Measurements from ENCODE around the gene CCDC126.
A peak's percentile ranks its signal among the peaks of the same experiment; 100 is the strongest.
"Not testable (repeated sequence)": the region's sequence is repeated elsewhere in the genome, so short reads cannot be mapped to it uniquely, and the experiment has no call there.

Gene CCDC126, protein sequence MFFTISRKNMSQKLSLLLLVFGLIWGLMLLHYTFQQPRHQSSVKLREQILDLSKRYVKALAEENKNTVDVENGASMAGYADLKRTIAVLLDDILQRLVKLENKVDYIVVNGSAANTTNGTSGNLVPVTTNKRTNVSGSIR

DNA sequence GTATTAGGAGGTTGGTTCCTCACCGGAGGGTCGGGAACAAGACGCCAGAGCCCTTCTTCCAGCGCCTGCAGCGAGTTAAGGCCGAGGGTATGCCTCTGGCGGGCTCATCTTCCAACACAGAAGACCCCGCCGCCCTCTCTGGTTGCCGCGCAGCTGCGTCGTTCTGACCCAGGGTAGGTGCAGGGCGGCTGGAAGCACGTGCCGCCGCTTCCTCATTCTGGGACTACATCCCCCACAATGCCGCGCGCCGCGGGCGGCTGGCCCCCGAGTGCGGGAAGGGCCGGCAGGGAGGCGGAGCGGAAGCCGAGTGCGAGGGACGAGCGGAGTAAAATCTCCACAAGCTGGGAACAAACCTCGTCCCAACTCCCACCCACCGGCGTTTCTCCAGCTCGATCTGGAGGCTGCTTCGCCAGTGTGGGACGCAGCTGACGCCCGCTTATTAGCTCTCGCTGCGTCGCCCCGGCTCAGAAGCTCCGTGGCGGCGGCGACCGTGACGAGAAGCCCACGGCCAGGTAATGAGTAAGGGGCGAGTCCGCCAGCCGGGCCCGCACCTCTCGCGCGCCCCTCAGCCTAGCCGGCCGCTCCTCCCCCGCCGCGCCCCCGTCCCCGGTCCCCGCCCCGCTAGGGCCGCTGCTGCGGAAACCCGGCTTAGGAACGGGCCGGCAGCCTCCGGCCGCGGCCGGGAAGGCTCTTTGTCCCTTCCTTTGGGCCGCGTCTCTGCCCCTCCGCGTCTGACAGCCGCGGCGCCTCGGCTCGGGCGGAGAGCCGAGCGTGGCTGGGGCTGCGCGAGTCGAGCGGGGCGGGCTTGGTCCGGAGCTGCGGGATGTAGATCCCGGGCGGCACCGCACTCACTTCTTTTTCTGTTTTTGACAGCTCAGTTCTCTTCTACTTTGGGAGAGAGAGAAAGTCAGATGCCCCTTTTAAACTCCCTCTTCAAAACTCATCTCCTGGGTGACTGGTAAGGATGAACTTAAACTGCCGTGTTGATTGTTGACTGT lies at the start of gene CCDC126:
Gene CCDC126 (plus strand): TSS at position 289 of the 998 bp plus-strand sequence. CDS start 13,934 bp downstream, outside the sequence.
- peak; percentile 63 for DNase-seq (ENCODE audit: low read depth)

DNA sequence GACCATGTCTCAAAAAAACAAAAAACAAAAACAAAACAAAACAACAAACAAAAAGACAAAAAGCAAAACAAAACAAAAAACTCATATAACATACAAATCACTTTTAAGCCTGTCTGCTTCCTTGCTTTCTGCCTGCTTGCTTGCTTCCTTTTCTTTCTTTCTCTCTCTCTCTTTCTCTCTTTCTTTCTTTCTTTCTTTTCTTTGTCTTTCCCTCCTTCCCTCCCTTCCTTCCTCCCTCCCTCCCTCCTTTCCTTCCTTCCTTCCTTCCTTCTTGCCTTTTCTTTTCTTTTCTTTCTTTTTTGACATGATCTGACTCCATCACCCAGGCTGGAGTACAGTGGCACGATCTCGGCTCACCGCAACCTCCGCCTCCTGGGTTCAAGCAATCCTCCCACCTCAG lies 49.5 kb upstream of the CCDC126 start:
- DNase-seq (ENCODE audit: low read depth): no peak

DNA sequence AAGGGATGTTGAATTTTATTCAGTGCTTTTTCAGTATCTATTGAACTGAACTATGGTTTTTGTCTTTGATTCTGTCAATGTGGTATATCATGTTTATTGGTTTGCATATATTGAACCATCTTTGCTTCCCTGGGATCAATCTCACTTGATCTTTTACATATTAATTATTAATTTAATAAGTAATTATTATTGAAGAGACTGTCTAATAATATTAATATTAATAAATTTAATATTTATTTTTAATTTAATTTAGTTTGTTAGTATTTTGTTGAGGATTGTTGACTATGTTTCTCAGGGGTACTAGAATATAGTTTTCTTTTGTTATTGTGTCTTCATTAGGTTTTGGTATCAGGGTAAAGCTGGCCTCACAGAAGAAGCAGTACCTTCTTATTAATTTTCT lies 38.9 kb upstream of the CCDC126 start:
- DNase-seq (ENCODE audit: low read depth): no peak

DNA sequence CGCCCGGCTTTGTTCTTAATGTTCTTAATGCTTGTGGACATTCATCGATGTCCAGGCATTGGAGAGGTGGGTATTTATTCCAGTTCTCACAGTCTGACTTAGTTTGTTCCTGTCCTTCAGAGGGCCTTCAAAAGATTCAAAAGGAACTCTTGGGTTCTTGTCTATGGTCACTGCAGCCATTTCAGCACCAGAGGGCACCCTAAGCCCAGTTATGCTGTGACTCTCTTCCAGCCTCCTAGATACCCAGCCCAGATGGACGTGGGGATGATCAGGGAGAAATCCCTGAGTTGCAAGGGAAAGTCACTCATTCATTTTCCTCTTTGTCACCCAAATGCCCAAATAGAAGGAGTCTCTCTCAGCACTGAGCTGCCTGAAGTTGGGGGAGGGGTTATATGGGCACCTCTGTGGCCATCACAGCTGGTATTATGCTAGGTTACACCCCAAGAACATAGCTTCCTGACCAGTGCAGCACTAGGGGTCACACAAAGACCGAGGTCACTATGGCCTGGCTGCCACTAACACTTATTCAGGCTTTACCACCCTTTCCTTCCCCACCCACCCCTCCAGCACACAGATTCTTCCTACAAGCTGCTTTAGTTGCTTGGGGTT lies 26.5 kb upstream of the CCDC126 start:
- peak; percentile 53 for DNase-seq (ENCODE audit: low read depth)

DNA sequence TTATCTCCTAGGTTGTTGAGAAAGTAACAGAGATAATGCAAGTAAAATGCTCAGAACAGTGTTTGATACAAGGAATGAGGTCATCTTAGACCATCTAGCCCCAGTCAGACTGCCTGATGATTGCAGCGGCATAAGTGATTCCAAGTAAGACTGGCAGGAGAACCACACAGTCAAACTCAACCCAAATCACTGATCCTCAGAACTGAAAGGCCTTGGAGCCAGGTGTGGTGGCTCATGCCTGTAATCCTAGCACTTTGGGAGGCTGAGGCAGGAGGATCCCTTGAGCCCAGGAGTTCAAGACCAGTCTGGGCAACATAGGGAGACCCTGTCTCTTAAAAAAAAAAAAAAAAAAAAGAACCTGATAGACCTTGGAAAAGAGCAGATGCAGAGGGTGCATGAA lies 15.2 kb upstream of the CCDC126 start:
- not testable (repeated sequence) for DNase-seq (ENCODE audit: low read depth)

DNA sequence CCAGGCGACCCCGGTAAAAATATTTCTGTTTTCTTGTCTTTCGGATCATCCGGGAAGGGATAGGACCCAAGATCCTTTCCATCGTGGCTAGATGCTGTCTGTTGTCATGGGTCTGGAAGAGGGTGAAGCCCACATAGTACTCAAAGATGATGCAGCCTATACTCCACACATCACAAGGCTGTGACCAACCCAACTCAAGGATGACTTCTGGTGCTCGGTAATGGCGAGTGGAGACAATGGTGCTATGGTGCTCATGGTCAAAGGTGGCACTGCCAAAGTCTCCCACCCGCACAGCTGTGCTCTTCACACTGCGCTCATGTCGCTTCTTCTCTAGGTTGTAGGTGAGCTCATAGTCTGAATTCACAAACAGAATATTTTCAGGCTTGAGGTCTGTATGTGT lies 11.9 kb upstream of the CCDC126 start:
- DNase-seq (ENCODE audit: low read depth): not testable (repeated sequence)

DNA sequence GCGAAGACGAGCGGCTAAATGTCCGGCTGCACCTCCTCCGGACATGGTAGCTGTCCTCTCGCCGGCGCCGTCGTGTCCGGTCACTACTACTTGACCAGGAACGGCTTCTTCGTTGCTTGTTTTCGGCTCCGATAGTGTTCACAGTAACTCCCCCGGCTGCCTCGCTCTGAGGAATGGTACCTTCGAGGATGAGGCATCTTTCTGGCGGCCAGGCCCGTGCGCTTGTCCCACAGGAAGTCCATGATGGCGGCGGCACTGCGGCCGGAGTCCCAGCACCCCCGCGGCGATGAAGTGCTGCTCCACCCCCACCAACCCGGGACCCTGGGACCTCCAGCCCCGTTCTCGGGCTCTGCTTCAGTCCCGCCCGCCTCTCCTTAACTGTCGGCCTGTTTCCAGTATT lies 11.0 kb upstream of the CCDC126 start:
- no peak for DNase-seq (ENCODE audit: low read depth)

DNA sequence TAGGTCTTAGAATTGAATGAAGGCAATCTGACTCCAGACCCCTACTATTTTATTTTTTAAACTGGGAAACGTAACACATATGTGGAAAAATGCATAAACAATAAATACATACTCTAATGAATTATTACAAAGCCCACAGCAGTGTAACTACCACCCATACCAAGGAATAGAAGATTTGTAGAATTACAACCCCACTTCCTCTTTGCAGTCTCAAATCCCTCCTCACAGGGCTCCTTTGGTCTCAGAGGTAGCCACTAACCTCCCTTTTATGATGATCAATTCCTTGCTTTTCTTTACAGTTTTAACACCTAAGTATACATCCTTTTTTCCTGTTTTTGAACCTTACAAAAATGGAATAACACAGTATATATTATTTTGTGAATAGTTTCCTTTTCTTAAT lies 6.7 kb upstream of the CCDC126 start:
- DNase-seq (ENCODE audit: low read depth): no peak

DNA sequence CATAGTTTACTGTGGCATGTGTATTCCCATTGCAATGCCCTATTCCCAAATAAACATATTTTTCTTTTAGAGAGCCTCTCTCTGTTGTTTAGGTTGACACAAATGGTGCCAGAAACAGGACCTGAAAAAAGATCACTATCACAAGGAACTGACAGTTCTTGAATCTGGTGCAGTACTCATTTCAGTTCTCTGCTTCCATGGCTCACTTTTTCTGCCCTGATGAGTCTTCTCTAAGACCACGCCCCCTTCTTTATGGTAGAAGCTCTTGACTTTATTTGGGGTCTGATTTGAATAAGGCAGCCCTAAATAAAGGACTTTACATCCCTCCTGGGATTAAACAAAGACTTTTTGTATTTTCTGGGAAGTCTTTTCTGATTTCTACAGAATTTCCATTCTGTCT lies 3.5 kb upstream of the CCDC126 start:
- no peak for DNase-seq (ENCODE audit: low read depth)

DNA sequence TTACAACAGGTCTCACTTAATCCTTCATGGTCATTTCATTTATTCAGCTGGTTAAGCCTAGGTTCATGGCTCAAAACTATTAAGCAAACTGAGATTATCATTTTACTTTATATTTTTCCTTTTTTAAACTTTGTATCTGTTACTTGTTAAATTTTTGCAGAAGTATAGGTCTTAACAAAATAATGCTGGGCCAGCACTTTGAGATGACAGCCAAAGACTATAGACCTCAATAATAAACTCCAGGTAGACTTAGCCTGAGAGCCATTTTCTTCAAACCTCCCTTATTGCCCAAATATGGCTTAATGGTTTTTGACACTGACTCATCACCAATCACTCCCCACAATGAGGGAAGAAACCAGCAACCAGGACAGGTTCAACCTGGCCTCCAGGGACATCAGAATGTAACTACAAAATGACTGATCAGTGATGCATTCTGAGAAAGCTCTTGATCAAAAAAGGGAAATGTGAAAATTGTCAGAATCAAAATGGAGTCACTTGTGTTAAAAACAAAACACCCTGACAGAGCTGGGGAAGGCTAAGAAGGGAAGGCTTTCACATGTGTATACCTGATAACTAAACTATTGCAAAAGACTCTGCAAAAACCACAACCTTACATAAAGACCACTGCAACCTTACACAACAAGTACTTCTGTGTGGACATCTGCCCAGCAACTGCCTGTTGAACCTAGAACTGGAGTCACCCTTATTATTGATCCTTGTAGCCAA lies 2.1 kb upstream of the CCDC126 start:
- DNase-seq (ENCODE audit: low read depth): no peak

DNA sequence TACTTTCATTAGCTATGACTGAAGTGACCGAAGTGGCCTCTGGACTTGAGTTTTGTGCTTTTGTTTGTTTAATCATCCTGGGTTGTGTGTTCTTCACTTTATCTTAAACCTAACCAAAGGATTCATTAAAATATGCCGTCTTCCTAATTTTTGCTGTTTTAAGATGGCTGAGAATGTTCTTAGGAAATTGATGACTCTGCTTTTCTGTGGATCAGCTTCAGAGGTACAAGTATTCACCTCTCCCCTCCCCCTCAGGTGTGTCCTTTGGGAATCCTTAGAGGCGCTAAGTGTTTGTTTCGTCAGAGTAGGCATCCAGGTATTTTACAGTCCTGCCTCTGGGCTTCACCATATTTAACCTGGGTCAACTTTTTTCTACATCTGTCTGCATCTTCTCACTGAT lies 1.1 kb downstream of the CCDC126 start:
- no peak for DNase-seq (ENCODE audit: low read depth)

DNA sequence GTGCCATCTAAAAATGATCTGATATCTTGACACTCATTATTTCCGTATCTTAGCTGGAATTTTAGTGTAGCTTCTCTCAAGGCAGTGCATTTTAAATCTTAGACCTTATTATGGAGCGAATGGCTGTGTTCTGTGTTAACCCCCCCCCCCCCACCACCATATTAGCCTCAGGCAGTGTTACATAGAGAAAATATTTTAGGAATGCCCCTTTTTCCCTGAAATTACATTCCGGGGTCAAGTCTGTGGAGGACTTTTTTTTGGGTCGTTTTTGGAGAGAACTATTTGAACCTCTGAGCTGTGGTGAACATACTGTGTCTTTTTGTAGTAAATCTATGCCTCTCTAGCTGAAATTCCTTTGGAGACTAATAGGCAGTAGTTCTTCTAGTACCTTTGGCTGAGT lies 3.1 kb downstream of the CCDC126 start:
- DNase-seq (ENCODE audit: low read depth): no peak

DNA sequence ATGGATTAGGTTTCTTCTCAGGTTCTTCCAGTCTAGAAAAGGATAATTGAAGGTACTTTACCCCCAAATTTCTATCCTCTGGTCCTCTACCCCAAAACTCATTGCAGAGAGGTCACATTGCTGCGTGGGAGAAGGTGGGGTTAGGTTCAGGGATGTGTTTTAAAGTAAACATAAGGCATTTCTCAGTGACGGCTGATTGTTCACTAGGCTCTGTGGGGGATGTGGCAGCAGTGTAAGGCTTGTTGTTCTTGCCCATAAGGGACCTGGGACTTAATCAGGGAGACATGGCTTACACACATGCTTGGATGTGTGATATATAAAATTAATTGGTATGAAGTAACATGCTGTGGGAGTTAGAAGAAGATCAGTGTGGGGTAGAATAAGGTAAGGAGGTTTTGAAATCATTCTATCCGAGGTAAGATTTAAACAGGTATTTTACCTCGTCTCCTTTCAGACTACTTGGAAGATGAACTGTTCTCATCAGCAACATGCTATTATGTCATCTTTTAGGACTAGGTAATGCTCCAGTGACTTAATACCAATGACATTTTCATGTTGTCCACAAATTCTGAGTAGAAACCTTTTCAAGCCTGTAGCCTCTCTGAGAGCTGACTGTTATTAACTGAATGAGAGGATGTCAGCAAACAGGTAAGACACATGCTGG lies 6.6 kb downstream of the CCDC126 start:
- no peak for DNase-seq (ENCODE audit: low read depth)

DNA sequence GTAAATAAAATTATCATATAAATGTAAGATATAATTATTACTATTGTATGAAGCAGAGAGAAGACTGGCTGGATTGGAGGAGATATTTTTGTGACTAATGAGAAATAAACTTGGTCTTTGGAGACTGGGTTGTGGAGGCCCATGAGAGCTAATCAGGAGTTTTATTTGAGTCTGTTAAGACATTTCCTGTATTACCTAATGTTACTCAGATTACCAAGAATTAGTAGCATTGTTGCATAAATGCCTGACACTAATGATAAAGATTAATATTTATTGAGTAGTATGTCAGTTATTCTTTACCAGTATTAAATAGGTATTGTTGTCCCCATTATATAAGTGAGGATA lies 7.1 kb downstream of the CCDC126 start:
- no peak for DNase-seq (ENCODE audit: low read depth)

DNA sequence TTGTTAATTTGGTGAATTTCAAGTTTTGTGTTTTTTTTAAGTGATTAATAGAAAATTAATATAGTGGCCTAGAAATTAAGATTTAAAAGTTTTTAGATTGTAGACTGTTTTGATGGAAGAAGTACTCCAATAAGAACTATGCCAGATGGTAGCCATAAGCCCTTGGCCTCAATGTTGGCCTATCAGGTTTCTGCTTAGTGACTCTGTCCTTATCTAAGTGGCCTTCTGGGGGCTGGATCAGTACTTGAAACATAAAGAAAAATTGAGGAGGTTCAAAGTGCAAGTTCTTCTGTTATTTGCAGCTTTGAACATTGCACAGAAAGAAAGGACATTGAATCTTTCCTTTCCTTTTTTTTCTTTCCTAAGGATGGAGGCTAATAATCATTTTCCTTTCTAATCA lies 9.9 kb downstream of the CCDC126 start:
- no peak for DNase-seq (ENCODE audit: low read depth)

DNA sequence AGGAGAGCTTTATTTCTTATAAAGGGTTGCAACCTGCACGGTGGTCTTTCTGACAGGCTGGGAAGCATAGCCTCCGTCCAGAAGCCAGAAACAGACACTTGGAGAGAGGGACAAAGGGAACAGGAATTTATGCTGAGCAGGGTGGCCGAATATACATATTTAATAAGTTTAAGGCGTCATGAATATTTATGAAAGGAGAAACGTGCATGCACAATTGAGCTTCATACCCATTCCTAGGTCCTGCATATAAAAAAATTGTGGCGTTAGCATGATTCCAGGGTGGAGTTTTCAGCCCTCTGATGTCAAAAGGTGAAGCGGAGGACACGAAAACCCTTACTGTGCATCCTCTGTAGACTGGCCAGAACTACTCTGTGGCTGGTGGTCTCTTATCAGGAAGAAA lies 10.7 kb downstream of the CCDC126 start:
- DNase-seq (ENCODE audit: low read depth): no peak

DNA sequence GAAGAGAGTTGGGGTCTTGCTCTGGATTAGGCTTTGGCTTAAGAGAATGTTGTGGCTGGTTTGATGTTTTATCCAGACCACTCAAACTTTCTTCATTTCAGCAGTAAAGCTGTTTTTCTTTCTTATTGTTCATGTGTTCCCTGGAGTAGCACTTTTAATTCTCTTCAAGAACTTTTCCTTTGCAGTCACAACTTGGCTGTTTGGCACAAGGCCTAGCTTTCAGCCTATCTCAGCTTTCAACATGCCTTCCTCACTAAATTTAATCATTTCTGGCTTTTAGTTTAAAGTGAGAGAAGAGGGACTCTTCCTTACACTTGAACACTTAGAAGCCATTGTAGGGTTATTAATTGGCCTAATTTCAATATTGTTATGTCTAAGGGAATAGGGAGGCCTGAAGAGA lies 18.1 kb downstream of the CCDC126 start:
- DNase-seq (ENCODE audit: low read depth): no peak

DNA sequence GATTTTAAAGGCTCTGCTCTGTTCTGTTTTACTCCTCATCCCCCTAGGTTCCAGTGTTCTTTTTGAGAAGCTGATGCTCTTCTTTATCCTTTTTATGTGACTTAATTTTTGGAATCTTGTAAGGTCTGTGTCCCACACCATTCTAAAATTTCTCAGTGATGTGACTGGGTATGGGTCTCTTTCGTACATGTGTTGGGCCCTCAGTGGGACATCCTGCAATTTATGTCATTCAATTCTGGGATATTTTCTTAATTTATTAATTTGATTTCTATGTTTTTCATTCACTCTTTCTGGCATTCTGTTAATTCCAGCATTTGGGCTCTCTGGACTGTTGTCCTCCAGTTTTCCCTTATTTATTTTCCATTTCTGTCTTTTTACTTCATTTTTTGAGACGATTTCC lies 19.4 kb downstream of the CCDC126 start:
- no peak for DNase-seq (ENCODE audit: low read depth)

DNA sequence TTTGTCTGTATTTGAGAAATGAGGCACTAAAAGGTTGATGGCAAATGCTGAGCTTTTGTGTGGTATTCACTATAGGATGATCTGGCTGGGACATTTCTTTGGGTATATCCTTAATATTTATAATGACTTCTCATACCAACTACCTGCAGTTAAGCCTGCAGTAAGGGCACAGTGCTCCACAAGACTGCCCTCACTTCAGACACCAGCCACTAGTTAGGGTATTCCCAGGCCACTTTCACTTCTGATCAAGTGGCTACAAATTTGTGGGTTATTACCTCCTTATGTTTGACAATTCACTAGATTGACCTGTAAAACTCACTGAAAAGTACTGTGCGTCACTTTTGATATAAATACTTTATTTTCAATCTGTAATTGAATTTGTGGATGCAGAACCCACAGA lies 20.3 kb downstream of the CCDC126 start:
- no peak for DNase-seq (ENCODE audit: low read depth)

DNA sequence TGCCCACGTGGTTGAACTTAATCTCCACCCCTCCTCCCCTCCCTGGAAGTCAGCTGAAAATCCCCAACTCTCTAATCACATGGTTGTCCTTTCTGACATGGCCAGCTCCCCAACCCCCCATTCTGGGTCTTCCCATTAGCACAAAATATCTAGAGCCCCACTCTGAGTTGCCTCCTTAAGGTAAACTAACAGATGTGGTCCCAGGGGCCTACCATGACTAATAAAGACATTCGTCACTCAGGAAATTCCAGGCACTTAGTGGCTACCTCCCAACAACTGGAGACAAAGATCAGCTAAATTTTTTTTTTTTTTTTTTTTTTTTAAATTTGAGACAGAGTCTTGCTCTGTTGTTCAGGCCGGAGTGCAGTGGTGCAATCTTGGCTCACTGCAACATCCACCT lies 21.1 kb downstream of the CCDC126 start:
- no peak for DNase-seq (ENCODE audit: low read depth)

DNA sequence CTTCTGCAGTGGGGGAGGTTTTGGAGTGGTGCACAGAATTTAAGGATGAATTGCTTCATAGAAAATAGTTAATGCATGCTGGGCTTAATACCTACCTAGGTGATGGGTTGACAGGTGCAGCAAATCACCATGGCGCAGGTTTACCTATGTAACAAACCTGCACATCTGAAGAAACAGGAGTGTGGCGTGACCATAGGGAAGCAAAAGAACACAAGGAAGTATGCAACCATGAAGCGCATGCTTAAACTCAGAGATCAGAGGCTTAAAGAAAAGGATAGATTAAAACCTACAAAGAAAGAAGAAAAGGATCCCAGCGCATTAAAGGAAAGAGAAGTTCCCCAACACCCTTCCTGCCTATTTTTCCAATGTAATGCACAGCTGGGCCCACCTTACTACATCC lies 22.0 kb downstream of the CCDC126 start:
- no peak for DNase-seq (ENCODE audit: low read depth)

DNA sequence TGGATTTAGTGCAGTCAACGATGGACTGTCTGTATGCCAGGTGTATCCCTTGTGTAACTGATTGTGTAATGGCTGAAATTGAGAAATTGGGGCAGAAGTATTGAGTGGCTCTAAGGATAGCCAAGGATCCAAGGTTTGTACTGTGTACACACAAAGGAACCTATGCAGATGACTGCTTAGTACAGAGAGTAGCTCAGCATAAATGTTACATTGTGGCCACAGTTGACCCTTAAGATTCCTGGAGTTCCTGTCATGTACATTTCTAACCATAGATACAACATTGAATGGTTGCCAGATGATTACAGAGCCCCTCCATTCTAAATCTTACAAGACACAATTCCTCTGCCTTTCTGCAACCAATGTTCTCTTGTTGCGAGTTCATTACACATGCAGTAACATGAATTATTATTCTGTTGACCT lies 25.3 kb downstream of the CCDC126 start:
- no peak for DNase-seq (ENCODE audit: low read depth)
